ENCODE results near the gene EPS8L2. TPM values are rescaled to one million over a fixed set of nuclear protein-coding genes. Genes with fewer than 3 reads are reported as not detected.

EPS8L2 gene
- total and polyA plus RNA-seq, 2 donors, result 3.9 to 28.8 TPM

- Histone ChIP-seq H3K27ac (ENCODE audit: low read depth in 1 of 2, low read length in 1 of 2) (no peak overlapping the region), H3K36me3 (ENCODE audit: control insufficient read depth in 2 of 2, insufficient read depth in 2 of 2, low read length in 1 of 2) (peaks cover 40 to 48% of the 10 kb centered on the region in 2 donors)
- WGBS, result 97% methylated on average over 9 of the region's 9 CpGs
These were observed 67.8 kb downstream of the EPS8L2 start for GRCh38 chr11:773830-774229.

DNA sequence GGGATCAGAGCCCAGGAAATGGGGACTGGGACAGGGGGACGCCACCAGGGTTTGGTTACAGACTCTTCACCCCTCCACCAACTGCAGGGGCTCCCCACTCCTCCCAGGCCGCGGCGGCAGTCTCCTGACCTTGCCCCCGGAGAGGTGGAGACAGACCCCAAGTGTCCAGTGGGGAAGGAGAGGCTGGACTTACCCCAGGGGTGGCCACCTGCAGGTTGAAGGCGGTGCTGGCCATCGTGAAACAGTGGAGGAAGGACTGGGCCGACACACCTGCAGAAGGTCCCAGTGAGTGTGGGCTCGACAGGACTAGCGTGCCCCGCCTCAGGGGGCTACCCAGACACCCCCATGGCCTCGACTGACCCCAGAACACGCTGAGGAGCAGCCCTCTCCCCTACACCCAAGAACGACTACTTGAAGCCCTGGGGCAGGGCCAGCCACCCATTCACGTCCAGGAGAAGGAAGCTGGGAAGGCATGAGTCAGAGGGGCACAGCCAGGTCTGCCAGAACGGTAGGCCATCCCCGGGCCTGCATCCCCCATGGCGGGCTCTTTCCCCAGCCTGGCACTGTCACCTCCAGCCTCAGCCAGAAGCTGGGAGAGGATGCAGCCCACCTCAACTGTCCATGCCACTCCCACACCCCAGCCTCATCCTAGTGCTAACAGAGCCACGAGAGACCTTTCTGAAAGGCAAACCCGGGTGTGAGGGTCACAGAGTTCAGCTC, 69.0 kb downstream of the EPS8L2 start:
- no peak for DNase-seq (ENCODE audit: low read depth in 6 of 9, low spot score in 9 of 9)
- Histone ChIP-seq H3K4me3 (ENCODE audit: low read length in 2 of 2) (no peak overlapping the region), H3K4me1 (ENCODE audit: control insufficient read depth in 2 of 2, insufficient read depth in 2 of 2, low read length in 2 of 2) (peaks cover 11 to 20% of the 10 kb centered on the region in 2 donors), H3K36me3 (ENCODE audit: control insufficient read depth in 2 of 2, insufficient read depth in 2 of 2, low read length in 1 of 2) (peaks cover 37 to 40% of the 10 kb centered on the region in 2 donors), H3K27me3 (ENCODE audit: control insufficient read depth in 2 of 2, insufficient read depth in 1 of 2, low read length in 1 of 2) (no peaks in the 10 kb centered on the region), H3K9me3 (ENCODE audit: control insufficient read depth in 2 of 2, insufficient read depth in 1 of 2, low read length in 1 of 2) (no peaks in the 10 kb centered on the region), H3K27ac (ENCODE audit: low read depth in 1 of 2, low read length in 1 of 2) (no peak overlapping the region)
- 92% methylated on average over 20 of the region's 20 CpGs for WGBS

More at GRCh38 chr11:773830-774229, 67.8 kb downstream of the EPS8L2 start:
- no peak overlapping the region for H3K4me3 ChIP-seq (ENCODE audit: low read length in 2 of 2)
- H3K9me3 ChIP-seq (ENCODE audit: control insufficient read depth in 2 of 2, insufficient read depth in 1 of 2, low read length in 1 of 2), result no peaks in the 10 kb centered on the region
- no peak for DNase-seq (ENCODE audit: low read depth in 6 of 9, low spot score in 9 of 9)
- peaks cover 11 to 17% of the 10 kb centered on the region in 2 donors for H3K4me1 ChIP-seq (ENCODE audit: control insufficient read depth in 2 of 2, insufficient read depth in 2 of 2, low read length in 2 of 2)
- no peaks in the 10 kb centered on the region for H3K27me3 ChIP-seq (ENCODE audit: control insufficient read depth in 2 of 2, insufficient read depth in 1 of 2, low read length in 1 of 2)

DNA sequence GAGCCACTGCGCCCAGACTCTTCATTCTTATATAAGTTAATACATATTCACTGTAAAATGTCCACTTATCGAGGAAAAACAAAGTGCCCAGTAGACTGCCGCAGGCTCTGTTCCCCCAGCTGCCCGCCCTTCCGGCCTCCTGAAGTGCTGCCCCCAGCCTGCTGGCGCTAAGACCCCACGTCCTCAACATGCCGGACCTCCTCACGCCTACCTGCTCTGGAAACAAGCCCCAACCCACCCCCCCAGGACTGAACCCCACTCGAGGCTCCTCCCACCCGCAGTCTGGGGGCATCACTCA, 70.2 kb downstream of the EPS8L2 start:
- H3K36me3 ChIP-seq (ENCODE audit: control insufficient read depth in 2 of 2, insufficient read depth in 2 of 2, low read length in 1 of 2), result peaks cover 26 to 28% of the 10 kb centered on the region in 2 donors

GRCh38 chr11:776561-777287, 70.7 kb downstream of the EPS8L2 start:
- H3K4me3 ChIP-seq (ENCODE audit: low read length in 2 of 2), result peak overlapping the region; percentile 71 to 98
- H3K9me3 ChIP-seq (ENCODE audit: control insufficient read depth in 2 of 2, insufficient read depth in 1 of 2, low read length in 1 of 2), result no peaks in the 10 kb centered on the region
- peak overlapping the region in 1 of 2 donors; percentile 36 for H3K27ac ChIP-seq (ENCODE audit: low read depth in 1 of 2, low read length in 1 of 2)
- 3% methylated on average over 65 of the region's 65 CpGs for WGBS
- peaks cover 11 to 20% of the 10 kb centered on the region in 2 donors for H3K4me1 ChIP-seq (ENCODE audit: control insufficient read depth in 2 of 2, insufficient read depth in 2 of 2, low read length in 2 of 2)
- peaks cover 21 to 23% of the 10 kb centered on the region in 2 donors for H3K36me3 ChIP-seq (ENCODE audit: control insufficient read depth in 2 of 2, insufficient read depth in 2 of 2, low read length in 1 of 2)
- peak in 1 of 9 donors; percentile 35 for DNase-seq (ENCODE audit: low read depth in 6 of 9, low spot score in 9 of 9)
- H3K27me3 ChIP-seq (ENCODE audit: control insufficient read depth in 2 of 2, insufficient read depth in 1 of 2, low read length in 1 of 2), result no peaks in the 10 kb centered on the region

More for the DNA sequence above, 70.2 kb downstream of the EPS8L2 start:
- Histone ChIP-seq H3K4me1 (ENCODE audit: control insufficient read depth in 2 of 2, insufficient read depth in 2 of 2, low read length in 2 of 2) (peaks cover 11 to 20% of the 10 kb centered on the region in 2 donors), H3K27me3 (ENCODE audit: control insufficient read depth in 2 of 2, insufficient read depth in 1 of 2, low read length in 1 of 2) (no peaks in the 10 kb centered on the region), H3K9me3 (ENCODE audit: control insufficient read depth in 2 of 2, insufficient read depth in 1 of 2, low read length in 1 of 2) (no peaks in the 10 kb centered on the region), H3K4me3 (ENCODE audit: low read length in 2 of 2) (peak overlapping the region; percentile 71 to 98), H3K27ac (ENCODE audit: low read depth in 1 of 2, low read length in 1 of 2) (no peak overlapping the region)
- DNase-seq (ENCODE audit: low read depth in 6 of 9, low spot score in 9 of 9), result no peak
- WGBS, result 65% methylated on average over 11 of the region's 11 CpGs

Other genes with a start within 250 kb of the EPS8L2 start
- gene RNH1, start 199.0 kb upstream of the EPS8L2 start, total RNA-seq, result 79.2 TPM
- 114 TPM for gene RNH1, start 199.0 kb upstream of the EPS8L2 start, polyA plus RNA-seq
- 44.1 TPM for gene HRAS, start 170.7 kb upstream of the EPS8L2 start, total RNA-seq
- gene HRAS, start 170.7 kb upstream of the EPS8L2 start, polyA plus RNA-seq, result 145 TPM
- 0.47 TPM for gene LRRC56, start 168.7 kb upstream of the EPS8L2 start, total RNA-seq
- 2.4 TPM for gene LRRC56, start 168.7 kb upstream of the EPS8L2 start, polyA plus RNA-seq
- gene LMNTD2, start 145.5 kb upstream of the EPS8L2 start, total RNA-seq, result 1.1 TPM
- gene LMNTD2, start 145.5 kb upstream of the EPS8L2 start, polyA plus RNA-seq, result 5.8 TPM
- 22.5 TPM for gene RASSF7, start 145.3 kb upstream of the EPS8L2 start, total RNA-seq
- gene RASSF7, start 145.3 kb upstream of the EPS8L2 start, polyA plus RNA-seq, result 51.2 TPM
- 17.0 TPM for gene PHRF1, start 129.8 kb upstream of the EPS8L2 start, total RNA-seq
- gene PHRF1, start 129.8 kb upstream of the EPS8L2 start, polyA plus RNA-seq, result 23.7 TPM
- 44.5 TPM for gene IRF7, start 90.3 kb upstream of the EPS8L2 start, total RNA-seq
- gene IRF7, start 90.3 kb upstream of the EPS8L2 start, polyA plus RNA-seq, result 102 TPM
- gene CDHR5, start 81.3 kb upstream of the EPS8L2 start, total RNA-seq, result not detected
- 0.05 TPM for gene CDHR5, start 81.3 kb upstream of the EPS8L2 start, polyA plus RNA-seq
- 0.19 TPM for gene SCT, start 79.0 kb upstream of the EPS8L2 start, total RNA-seq
- 0.25 TPM for gene SCT, start 79.0 kb upstream of the EPS8L2 start, polyA plus RNA-seq
- 0.09 TPM for gene DRD4, start 69.0 kb upstream of the EPS8L2 start, total RNA-seq
- gene DRD4, start 69.0 kb upstream of the EPS8L2 start, polyA plus RNA-seq, result 0.82 TPM
- 20.7 TPM for gene DEAF1, start 11.0 kb upstream of the EPS8L2 start, total RNA-seq
- gene DEAF1, start 11.0 kb upstream of the EPS8L2 start, polyA plus RNA-seq, result 27.2 TPM
- gene TMEM80, start 10.4 kb upstream of the EPS8L2 start, total RNA-seq, result 17.7 TPM
- 31.1 TPM for gene TMEM80, start 10.4 kb upstream of the EPS8L2 start, polyA plus RNA-seq
- gene TALDO1, start 41.2 kb downstream of the EPS8L2 start, total RNA-seq, result 141 TPM
- gene TALDO1, start 41.2 kb downstream of the EPS8L2 start, polyA plus RNA-seq, result 115 TPM
- gene GATD1, start 71.3 kb downstream of the EPS8L2 start, total RNA-seq, result 13.0 TPM
- 31.2 TPM for gene GATD1, start 71.3 kb downstream of the EPS8L2 start, polyA plus RNA-seq
- 0.19 TPM for gene CEND1, start 83.9 kb downstream of the EPS8L2 start, total RNA-seq
- gene CEND1, start 83.9 kb downstream of the EPS8L2 start, polyA plus RNA-seq, result 0.25 TPM
- 5.7 TPM for gene SLC25A22, start 92.0 kb downstream of the EPS8L2 start, total RNA-seq
- 11.8 TPM for gene SLC25A22, start 92.0 kb downstream of the EPS8L2 start, polyA plus RNA-seq
- 6.6 TPM for gene PIDD1, start 99.0 kb downstream of the EPS8L2 start, total RNA-seq
- gene PIDD1, start 99.0 kb downstream of the EPS8L2 start, polyA plus RNA-seq, result 46.0 TPM
- 1,873 TPM for gene RPLP2, start 103.7 kb downstream of the EPS8L2 start, total RNA-seq
- 2,667 TPM for gene RPLP2, start 103.7 kb downstream of the EPS8L2 start, polyA plus RNA-seq
- gene PNPLA2, start 112.7 kb downstream of the EPS8L2 start, total RNA-seq, result 10.5 TPM
- 83.6 TPM for gene PNPLA2, start 112.7 kb downstream of the EPS8L2 start, polyA plus RNA-seq
- 0.57 TPM for gene CRACR2B, start 121.7 kb downstream of the EPS8L2 start, total RNA-seq
- gene CRACR2B, start 121.7 kb downstream of the EPS8L2 start, polyA plus RNA-seq, result 6.2 TPM
- gene CD151, start 126.7 kb downstream of the EPS8L2 start, total RNA-seq, result 19.5 TPM
- 82.3 TPM for gene CD151, start 126.7 kb downstream of the EPS8L2 start, polyA plus RNA-seq
- 92.3 TPM for gene POLR2L, start 136.3 kb downstream of the EPS8L2 start, total RNA-seq
- 92.1 TPM for gene POLR2L, start 136.3 kb downstream of the EPS8L2 start, polyA plus RNA-seq
- gene TSPAN4, start 136.6 kb downstream of the EPS8L2 start, total RNA-seq, result 22.2 TPM
- gene TSPAN4, start 136.6 kb downstream of the EPS8L2 start, polyA plus RNA-seq, result 56.7 TPM
- gene CHID1, start 204.6 kb downstream of the EPS8L2 start, total RNA-seq, result 17.8 TPM
- 35.7 TPM for gene CHID1, start 204.6 kb downstream of the EPS8L2 start, polyA plus RNA-seq
- 14.6 TPM for gene AP2A2, start 219.6 kb downstream of the EPS8L2 start, total RNA-seq
- gene AP2A2, start 219.6 kb downstream of the EPS8L2 start, polyA plus RNA-seq, result 57.2 TPM